ENCODE results near the gene LRRC36.
A peak's percentile ranks its signal among the peaks of the same experiment; 100 is the strongest.

DNA sequence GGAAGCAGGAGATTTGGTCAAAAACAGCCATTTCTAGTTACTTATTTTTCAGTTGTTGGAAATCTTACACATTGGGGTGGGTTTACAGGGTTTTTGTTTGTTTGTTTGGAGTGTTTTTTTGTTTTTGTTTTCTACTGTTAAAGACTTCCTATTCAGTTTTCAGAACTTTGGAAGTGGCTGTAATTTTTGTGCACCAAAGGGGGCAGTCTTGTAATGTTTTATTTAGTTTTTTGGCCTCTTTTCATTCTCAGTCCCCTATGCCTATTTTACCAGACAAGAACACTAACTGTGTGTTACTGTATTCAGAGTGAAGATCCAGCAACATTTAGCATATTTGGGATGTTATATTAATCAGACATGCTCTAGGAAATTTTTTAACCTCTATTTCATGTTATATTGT is 46.0 kb downstream of the LRRC36 start:
- TF ChIP-seq, protein P1, sequence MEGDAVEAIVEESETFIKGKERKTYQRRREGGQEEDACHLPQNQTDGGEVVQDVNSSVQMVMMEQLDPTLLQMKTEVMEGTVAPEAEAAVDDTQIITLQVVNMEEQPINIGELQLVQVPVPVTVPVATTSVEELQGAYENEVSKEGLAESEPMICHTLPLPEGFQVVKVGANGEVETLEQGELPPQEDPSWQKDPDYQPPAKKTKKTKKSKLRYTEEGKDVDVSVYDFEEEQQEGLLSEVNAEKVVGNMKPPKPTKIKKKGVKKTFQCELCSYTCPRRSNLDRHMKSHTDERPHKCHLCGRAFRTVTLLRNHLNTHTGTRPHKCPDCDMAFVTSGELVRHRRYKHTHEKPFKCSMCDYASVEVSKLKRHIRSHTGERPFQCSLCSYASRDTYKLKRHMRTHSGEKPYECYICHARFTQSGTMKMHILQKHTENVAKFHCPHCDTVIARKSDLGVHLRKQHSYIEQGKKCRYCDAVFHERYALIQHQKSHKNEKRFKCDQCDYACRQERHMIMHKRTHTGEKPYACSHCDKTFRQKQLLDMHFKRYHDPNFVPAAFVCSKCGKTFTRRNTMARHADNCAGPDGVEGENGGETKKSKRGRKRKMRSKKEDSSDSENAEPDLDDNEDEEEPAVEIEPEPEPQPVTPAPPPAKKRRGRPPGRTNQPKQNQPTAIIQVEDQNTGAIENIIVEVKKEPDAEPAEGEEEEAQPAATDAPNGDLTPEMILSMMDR (IDR thresholded peaks at IDR 0.05) = peak; percentile 25 to 57 (median 38)
- no peak for TF ChIP-seq POLR2A (IDR thresholded peaks at IDR 0.05)
